ENCODE results near the gene AUTS2.

The AUTS2 gene

DNA sequence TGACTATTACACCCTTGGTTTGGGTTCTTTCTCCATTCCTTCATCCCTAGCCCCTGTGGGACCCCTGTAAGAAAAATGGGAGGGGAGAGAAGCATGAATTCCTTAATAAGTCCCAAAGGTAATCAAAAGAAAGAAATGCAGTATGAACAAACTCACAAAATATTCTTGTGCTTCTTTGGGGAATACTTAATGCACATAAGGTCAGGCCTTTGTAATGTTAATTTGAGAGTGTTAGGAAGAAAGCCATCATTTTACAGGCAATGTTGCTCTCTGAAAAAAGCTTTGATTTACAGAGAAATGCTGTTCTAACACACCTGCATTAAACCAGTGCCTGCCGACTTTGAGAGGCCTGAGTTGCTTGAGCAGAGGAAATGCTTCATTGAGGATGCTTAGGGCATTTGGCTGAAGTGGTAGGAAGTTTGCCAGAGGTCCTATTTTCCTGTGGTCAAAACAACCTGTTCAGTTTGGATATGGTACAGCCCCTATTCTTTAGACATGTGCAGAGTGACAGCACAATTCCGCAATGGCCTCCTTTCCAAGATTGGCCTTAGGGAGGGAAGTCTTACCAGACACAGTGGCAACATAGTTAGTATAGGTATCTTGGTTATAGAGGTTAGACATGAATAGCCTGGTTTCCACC is 643.4 kb downstream of the AUTS2 start:
- H3K4me3 ChIP-seq (ENCODE audit: low read depth, low read length) = no peak overlapping the region
- TF ChIP-seq, protein P1, sequence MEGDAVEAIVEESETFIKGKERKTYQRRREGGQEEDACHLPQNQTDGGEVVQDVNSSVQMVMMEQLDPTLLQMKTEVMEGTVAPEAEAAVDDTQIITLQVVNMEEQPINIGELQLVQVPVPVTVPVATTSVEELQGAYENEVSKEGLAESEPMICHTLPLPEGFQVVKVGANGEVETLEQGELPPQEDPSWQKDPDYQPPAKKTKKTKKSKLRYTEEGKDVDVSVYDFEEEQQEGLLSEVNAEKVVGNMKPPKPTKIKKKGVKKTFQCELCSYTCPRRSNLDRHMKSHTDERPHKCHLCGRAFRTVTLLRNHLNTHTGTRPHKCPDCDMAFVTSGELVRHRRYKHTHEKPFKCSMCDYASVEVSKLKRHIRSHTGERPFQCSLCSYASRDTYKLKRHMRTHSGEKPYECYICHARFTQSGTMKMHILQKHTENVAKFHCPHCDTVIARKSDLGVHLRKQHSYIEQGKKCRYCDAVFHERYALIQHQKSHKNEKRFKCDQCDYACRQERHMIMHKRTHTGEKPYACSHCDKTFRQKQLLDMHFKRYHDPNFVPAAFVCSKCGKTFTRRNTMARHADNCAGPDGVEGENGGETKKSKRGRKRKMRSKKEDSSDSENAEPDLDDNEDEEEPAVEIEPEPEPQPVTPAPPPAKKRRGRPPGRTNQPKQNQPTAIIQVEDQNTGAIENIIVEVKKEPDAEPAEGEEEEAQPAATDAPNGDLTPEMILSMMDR (IDR thresholded peaks at IDR 0.05; ENCODE audit: low read depth, low read length, missing control alignments) = no peak
- no peak for DNase-seq (ENCODE audit: low read depth)

DNA sequence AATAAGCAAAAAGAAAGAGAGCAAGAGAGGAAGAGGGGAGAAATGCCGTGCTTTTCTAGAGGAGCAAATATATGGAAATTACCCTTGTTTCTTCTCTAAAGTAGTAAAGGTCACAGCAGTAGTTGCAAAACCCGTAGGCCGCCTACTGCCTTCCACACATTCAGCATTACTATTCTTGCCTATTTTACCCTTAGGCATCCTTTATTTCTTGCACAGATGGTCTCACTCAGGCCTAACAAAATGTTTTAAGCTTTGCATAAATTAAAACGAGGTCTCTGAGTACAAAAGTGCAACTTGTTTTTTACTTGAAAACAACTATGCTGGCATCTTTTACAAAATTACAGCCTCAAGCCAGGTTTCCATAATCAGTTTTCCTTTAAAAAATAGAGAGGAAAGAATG is 644.6 kb downstream of the AUTS2 start:
- no peak overlapping the region for H3K4me3 ChIP-seq (ENCODE audit: low read depth, low read length)
- TF ChIP-seq, protein P1 (IDR thresholded peaks at IDR 0.05; ENCODE audit: low read depth, low read length, missing control alignments) = no peak
- DNase-seq (ENCODE audit: low read depth) = no peak

- TF ChIP-seq, protein P1 (IDR thresholded peaks at IDR 0.05; ENCODE audit: low read depth, low read length, missing control alignments) = no peak
- no peak overlapping the region for H3K4me3 ChIP-seq (ENCODE audit: low read depth, low read length)
- DNase-seq (ENCODE audit: low read depth) = no peak
These were observed 645.2 kb downstream of the AUTS2 start for GRCh38 chr7:70243443-70243842.

GRCh38 chr7:70257921-70258320 is 659.6 kb downstream of the AUTS2 start:
- no peak for DNase-seq (ENCODE audit: low read depth)
- TF ChIP-seq, protein P1 (IDR thresholded peaks at IDR 0.05; ENCODE audit: low read depth, low read length, missing control alignments) = no peak

DNA sequence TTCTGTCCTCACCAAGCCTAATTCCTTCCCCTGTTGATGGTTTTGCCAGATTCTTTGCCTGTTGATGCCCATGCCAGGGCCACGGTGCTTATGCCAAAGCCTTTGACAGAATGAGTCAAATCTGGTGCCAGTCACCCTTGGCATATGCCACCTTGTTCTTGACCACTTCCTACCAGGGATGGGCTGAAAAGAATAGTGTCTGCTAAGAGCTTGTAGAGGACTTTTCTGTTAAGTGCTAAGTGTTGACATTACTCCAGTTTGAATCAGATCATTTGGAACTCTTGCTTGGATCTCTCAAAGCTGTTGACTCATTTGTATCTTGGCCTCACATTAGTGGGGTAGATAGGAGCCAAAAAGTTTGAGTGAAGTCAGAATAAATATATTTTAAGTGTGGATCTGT is 661.2 kb downstream of the AUTS2 start:
- H3K4me3 ChIP-seq (ENCODE audit: low read depth, low read length) = no peak overlapping the region
- TF ChIP-seq, protein P1 (IDR thresholded peaks at IDR 0.05; ENCODE audit: low read depth, low read length, missing control alignments) = no peak
- DNase-seq (ENCODE audit: low read depth) = no peak

More at GRCh38 chr7:70257921-70258320, 659.6 kb downstream of the AUTS2 start:
- H3K4me3 ChIP-seq (ENCODE audit: low read depth, low read length) = no peak overlapping the region

DNA sequence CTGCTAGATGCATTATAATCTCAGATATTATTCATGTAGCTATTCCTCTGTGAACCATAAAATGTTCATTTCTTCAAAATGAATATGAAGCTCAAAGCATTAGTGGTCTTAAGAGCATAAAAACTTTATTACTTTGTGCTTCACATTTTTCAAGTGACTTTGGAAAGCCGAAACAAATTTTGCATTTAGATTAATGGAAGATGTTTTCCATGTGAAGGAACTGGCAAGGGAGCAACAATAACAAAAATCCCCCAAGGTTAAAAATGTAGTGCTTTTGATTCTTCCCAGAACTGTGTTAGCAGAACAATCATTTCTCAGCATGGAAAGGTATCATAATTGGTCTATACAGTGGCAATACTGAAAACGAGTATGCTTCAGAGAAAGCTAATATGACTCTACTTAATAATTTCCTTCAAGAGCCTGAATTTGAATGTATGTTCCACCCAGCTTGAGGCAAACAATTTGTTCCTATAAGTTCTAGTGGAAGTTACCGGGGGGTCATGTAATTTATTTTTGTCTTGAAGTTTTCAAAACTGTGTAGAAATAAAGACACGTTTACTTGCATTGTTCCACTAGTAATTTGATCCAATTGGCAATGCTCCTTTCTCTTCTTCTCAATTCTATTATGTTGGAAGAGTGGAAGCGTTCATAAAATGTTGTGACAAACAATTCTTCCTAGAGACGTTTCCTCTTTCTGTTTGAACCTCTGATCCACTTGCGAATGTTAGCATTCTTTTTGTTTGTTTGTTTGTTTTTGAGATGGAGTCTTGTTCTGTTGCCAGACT is 665.4 kb downstream of the AUTS2 start:
- H3K4me3 ChIP-seq (ENCODE audit: low read depth, low read length) = no peak overlapping the region
- TF ChIP-seq, protein P1 (IDR thresholded peaks at IDR 0.05; ENCODE audit: low read depth, low read length, missing control alignments) = no peak
- DNase-seq (ENCODE audit: low read depth) = no peak

Data from GM12864 (cell line).